NCI-H2196 treated with DMSO at 0.1 percent for 48 hours (cell line): Measurements from ENCODE around the gene TSKU.

ENCODE experiments used
- DNase-seq: peaks from one replicate; lab custom pipeline; 2025; ENCODE audit not compliant: unreplicated experiment; lab: John Stamatoyannopoulos, UW

TSKU gene

GRCh38 chr11:76769645-76770586 lies 13.2 kb upstream of the TSKU start:
- no peak for DNase-seq

GRCh38 chr11:76770642-76771445 lies 12.3 kb upstream of the TSKU start:
- no peak for DNase-seq

- DNase-seq, result no peak
Observed at GRCh38 chr11:76771446-76772099, 11.6 kb upstream of the TSKU start.

GRCh38 chr11:76772100-76772782 lies 10.9 kb upstream of the TSKU start:
- no peak for DNase-seq

GRCh38 chr11:76772783-76773106 lies 10.4 kb upstream of the TSKU start:
- DNase-seq, result no peak

GRCh38 chr11:76773921-76774361 lies 9.2 kb upstream of the TSKU start:
- no peak for DNase-seq

- no peak for DNase-seq
Observed at GRCh38 chr11:76776472-76776871, 6.7 kb upstream of the TSKU start.

GRCh38 chr11:76777305-76777704 lies 5.9 kb upstream of the TSKU start:
- no peak for DNase-seq

- no peak for DNase-seq
Observed at GRCh38 chr11:76777876-76778275, 5.3 kb upstream of the TSKU start.

GRCh38 chr11:76778874-76779273 lies 4.3 kb upstream of the TSKU start:
- DNase-seq, result no peak

GRCh38 chr11:76781046-76781801 lies 1.9 kb upstream of the TSKU start:
- no peak for DNase-seq

- DNase-seq, result no peak
Observed at GRCh38 chr11:76781807-76782530, 1.2 kb upstream of the TSKU start.

- DNase-seq, result peak; percentile 88
Observed at GRCh38 chr11:76782531-76783293, 444 bp upstream of the TSKU start.

- DNase-seq, result no peak
Observed at GRCh38 chr11:76783896-76784813, 999 bp downstream of the TSKU start.

GRCh38 chr11:76785513-76785912 lies 2.4 kb downstream of the TSKU start:
- no peak for DNase-seq

GRCh38 chr11:76786016-76786415 lies 2.9 kb downstream of the TSKU start:
- DNase-seq, result no peak

GRCh38 chr11:76786441-76787014 lies 3.4 kb downstream of the TSKU start:
- DNase-seq, result no peak
